Epithelial cell of proximal tubule (primary cell): ENCODE measurements around the gene GNB1. TPM values are rescaled to one million over a fixed set of nuclear protein-coding genes. Genes with fewer than 3 reads are reported as not detected.
A peak's percentile ranks its signal among the peaks of the same experiment; 100 is the strongest.
"Not testable (repeated sequence)": the region's sequence is repeated elsewhere in the genome, so short reads cannot be mapped to it uniquely, and the experiment has no call there.

Experiments used
- DNase-seq: peaks from one replicate; pipeline ENCODE4 v3.0.0-alpha.2; 2011; ENCODE audit warnings: low read depth
- H3K4me3 ChIP-seq: 2 replicates; pipeline ENCODE4 v1.5.1; 2011; ENCODE audit warnings: low read depth, mild to moderate bottlenecking, low read length
- total RNA-seq: library from RNA; depleted of rRNA; stranded (reverse); fragments of >200 nt; gene quantifications from 2 replicates; pipeline ENCODE4 v1.2.3, GENCODE V29; 2015
- TF ChIP-seq, protein P1 (sequence below): conservative IDR thresholded peaks from 2 replicates; pipeline ENCODE4 v1.5.1; 2012; ENCODE audit warnings: low read depth, mild to moderate bottlenecking, low read length

GNB1 gene
- total RNA-seq, 1 donor from 2014 or later, result 200 TPM

DNA sequence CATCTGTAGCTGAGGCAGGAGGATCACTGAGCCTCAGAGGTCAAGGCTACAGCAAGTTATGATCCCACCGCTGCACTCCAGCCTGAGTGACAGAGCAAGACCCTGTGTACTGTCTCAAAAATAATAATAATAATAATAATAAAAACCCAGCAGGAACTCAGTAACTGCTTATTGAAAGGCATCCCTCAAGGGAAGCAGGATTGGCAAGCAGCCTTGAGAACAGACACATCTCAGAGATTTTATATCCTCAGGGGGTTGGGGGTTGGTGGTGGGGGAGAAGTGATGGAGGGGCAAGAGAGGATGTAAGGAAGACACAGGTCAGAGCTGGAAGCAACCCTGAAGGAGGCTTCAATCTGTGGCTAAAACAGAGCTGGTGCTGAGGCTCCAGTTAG lies 29.6 kb downstream of the GNB1 start:
- no peak overlapping the region for H3K4me3 ChIP-seq
- TF ChIP-seq, protein P1, sequence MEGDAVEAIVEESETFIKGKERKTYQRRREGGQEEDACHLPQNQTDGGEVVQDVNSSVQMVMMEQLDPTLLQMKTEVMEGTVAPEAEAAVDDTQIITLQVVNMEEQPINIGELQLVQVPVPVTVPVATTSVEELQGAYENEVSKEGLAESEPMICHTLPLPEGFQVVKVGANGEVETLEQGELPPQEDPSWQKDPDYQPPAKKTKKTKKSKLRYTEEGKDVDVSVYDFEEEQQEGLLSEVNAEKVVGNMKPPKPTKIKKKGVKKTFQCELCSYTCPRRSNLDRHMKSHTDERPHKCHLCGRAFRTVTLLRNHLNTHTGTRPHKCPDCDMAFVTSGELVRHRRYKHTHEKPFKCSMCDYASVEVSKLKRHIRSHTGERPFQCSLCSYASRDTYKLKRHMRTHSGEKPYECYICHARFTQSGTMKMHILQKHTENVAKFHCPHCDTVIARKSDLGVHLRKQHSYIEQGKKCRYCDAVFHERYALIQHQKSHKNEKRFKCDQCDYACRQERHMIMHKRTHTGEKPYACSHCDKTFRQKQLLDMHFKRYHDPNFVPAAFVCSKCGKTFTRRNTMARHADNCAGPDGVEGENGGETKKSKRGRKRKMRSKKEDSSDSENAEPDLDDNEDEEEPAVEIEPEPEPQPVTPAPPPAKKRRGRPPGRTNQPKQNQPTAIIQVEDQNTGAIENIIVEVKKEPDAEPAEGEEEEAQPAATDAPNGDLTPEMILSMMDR, result no peak
- DNase-seq, result no peak

DNA sequence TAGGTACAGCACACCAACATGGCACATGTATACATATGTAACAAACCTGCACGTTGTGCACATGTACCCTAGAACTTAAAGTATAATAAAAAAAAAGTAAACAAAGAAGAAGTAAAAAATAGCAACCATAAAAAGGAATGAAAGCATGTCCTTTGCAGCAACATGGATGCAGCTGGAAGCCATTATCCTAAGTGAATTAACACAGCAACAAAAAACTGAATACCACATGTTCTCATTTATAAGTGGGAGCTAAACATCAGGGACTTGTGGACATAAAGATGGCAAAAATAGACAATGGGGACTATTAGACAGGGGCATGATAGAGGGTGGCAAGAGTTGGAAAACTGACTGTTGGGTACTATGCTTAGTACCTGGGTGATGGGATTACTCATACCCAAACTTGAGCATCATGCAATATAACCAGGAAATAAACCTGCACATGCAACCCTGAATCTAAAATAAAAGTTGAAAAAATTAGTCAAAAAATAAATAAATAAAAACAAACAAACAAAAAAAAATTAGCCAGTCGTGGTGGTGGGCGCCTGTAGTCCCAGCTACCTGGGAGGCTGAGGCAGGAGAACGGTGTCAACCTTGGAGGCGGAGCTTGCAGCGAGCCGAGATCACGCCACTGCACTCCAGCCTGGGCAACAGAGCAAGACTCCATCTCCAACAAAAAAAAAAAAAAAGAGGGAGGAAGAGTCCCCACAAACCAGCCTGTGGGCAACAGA lies 30.8 kb downstream of the GNB1 start:
- H3K4me3 ChIP-seq, DNase-seq: not testable (repeated sequence)

DNA sequence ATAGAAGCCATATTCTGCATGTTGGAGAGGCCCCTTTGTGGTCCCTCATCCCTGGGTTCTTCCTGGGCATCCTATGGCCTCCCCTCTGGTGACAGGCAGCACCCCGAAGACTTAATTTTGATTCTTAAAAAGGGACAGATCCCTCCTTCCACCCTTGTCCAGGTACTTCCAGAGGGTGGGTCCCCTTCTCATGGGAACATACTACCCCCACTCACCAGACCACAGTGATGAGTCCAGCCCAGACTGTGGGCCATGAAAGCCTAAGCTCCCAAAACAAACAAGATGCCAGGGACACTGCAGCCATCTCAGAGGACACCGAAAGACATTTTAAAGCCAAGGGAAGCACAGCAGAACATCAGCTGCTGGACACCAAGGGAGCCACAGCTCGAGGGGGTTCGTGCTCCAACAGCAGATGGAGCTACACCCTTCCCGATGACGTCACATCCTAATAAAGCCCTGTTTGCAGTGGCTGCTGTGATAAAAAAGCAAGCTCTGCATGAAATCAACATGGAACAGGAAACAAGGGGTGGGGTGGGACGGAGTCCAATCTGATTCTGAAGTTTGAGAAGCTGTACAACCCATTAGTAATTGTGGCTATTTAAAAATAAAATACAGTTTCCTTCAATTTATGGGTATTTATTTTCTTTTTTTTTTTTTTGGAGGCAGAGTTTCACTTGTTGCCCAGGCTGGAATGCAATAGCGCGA lies 32.4 kb downstream of the GNB1 start:
- no peak for DNase-seq
- no peak overlapping the region for H3K4me3 ChIP-seq
- TF ChIP-seq, protein P1, result peak; percentile 42

DNA sequence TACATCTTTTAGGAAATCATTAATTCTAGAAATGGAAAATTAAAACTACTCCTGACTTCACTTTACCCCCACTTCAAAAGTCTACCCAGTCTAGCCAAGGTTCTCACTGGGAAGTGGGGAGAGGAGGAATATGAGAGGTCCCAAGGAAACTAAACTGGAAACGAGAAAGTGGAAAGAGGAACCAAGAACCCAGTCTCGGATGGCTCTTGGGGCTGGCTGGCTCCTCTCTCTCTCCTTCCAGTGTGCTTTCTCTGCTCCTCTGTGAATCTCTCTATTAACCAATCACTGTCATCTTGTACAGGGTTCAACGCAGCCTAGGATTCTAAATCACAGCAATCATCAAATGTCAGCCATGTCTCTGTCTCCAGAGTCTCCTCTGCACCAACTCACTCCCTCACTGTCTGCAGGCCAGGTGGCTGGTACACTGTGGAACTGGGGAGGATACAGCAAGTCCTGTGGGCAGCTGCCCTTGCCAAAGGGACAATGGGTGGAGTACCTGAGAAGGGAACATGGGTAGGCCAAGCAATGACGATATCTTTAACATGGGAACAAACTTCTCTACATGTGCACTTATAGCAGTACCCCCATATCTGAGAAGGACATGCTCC lies 33.7 kb downstream of the GNB1 start:
- no peak overlapping the region for H3K4me3 ChIP-seq
- TF ChIP-seq, protein P1, result no peak
- DNase-seq, result no peak

DNA sequence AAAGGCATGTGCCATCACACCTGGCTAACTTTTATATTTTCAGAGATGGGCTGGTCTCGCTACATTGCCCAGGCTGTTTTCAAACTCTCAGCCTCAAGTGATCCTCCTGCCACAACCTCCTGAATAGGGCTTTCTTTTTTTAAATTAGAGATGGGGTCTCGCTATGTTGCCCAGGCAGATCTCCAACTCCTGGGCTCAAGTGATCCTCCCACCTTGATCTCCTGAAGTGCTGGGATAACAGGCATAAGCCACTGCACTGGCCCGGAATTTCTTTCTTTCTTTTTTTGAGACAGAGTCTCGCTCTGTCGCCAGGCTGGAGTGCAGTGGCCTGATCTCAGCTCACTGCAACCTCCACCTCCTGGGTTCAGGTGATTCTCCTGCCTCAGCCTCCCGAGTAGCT lies 34.7 kb downstream of the GNB1 start:
- H3K4me3 ChIP-seq, DNase-seq: not testable (repeated sequence)

DNA sequence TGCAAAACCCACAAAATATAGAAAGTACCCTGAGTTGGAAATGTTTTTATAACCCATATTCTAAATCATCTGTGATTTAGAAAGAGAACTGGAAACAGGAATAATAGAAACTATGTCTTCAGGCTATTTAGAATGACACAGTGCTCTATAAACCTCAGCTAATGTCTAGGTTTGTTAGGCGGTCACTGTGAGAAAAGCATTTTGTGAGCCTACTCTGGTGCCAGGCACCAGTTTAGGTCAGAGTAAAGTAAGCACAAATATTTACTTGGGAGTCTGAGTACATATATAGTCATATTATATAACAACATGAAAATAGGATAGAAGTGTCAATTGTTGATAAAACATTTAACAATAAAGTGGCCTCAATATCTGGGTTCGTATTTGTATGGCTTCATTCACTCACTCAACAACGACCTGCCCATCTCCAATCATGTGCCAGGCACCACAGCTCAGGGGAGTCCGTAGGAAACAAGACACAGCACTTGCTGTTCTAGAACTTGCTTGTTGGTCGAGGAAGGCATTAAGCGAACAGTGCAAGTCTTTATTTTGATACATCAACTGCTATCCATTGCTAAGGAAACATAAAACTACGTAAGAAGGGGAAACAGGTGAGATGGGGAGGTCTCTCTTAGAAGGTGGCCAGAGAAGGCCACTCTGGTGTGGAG lies 37.2 kb downstream of the GNB1 start:
- TF ChIP-seq, protein P1, result no peak
- H3K4me3 ChIP-seq, result no peak overlapping the region
- DNase-seq, result no peak

DNA sequence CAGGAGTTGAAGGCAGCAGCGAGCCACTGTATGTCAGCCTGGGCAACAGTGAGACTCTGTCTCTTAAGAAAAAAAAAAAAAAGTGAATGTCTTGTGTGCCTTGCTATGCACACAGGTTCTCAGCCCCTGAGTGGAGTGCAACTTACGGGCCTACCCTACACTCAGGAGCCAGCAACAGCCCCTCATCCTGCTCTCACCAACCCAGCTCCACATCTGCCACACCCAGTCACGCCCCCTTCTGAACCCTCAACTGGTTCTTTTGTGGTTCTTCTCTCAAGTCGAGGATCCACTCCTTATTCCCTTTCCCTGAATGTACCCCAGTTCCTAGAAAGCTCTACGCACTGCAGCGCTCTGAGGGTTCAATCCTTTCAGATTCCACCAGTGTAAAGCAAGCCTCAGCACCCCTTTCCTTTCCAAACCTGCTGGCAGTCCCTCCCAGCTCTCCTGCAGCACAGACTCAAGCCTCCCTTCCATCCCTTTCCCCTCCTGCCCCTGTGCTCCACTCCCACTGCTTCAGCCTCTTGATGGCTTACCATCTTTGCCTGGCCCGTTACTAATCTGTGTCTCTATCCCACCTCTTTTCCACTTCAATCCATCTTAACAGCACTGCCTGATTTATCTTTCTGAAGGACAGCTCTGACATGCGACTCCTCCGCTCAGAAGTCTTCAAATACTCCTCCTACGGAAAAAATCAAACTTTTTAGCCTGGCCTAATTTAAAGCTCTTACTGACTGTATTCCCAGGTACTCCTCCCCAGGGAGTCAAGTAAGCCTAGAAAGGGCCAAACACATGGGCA lies 38.1 kb downstream of the GNB1 start:
- DNase-seq, result no peak
- H3K4me3 ChIP-seq, result no peak overlapping the region
- TF ChIP-seq, protein P1, result no peak
